ENCODE results near the gene MAD1L1.
"Not testable (repeated sequence)": the region's sequence is repeated elsewhere in the genome, so short reads cannot be mapped to it uniquely, and the experiment has no call there.

MAD1L1 gene

GRCh38 chr7:1874590-1875391 is 358.0 kb downstream of the MAD1L1 start:
- H3K9me3 ChIP-seq (ENCODE audit: control insufficient read depth in 2 of 2, low read length in 2 of 2); H3K4me1 ChIP-seq (ENCODE audit: control insufficient read depth in 2 of 2, insufficient read depth in 2 of 2, low read length in 2 of 2); H3K4me3 ChIP-seq (ENCODE audit: low read length in 2 of 2); H3K36me3 ChIP-seq (ENCODE audit: control insufficient read depth in 2 of 2, insufficient read depth in 2 of 2, low read length in 2 of 2); H3K27ac ChIP-seq (ENCODE audit: low read depth in 2 of 2, low read length in 2 of 2); H3K9ac ChIP-seq (ENCODE audit: low read depth in 1 of 2, low read length in 2 of 2); H3K27me3 ChIP-seq (ENCODE audit: control insufficient read depth in 2 of 2, insufficient read depth in 2 of 2, low read length in 2 of 2): not testable (repeated sequence)

GRCh38 chr7:1873857-1874589 is 358.7 kb downstream of the MAD1L1 start:
- Histone ChIP-seq H3K27me3 (ENCODE audit: control insufficient read depth in 2 of 2, insufficient read depth in 2 of 2, low read length in 2 of 2) (no peaks in the 10 kb centered on the region), H3K9me3 (ENCODE audit: control insufficient read depth in 2 of 2, low read length in 2 of 2) (no peaks in the 10 kb centered on the region)

DNA sequence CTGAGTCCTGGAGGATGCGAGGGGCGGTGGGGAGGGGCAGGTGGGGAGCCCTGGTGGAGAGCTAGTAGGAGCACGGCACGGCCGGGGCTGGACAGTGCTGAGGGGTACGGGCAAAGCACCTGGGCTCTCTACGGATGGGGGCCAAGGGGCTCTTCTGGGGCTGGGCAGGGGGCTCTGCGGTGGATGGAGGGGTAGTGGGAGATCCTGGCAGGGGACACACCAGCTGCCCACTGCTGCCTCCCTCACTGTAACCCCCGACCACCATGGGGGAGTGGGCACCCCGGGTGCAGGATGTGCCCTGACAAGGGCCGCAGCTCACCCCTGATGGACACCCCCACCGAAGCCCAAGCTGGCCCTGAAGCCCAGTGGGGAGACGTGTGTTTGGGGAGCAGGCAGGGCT is 359.3 kb downstream of the MAD1L1 start:
- Histone ChIP-seq H3K36me3 (ENCODE audit: control insufficient read depth in 2 of 2, insufficient read depth in 2 of 2, low read length in 2 of 2) (no peaks in the 10 kb centered on the region), H3K9me3 (ENCODE audit: control insufficient read depth in 2 of 2, low read length in 2 of 2) (no peaks in the 10 kb centered on the region), H3K4me3 (ENCODE audit: low read length in 2 of 2) (no peak overlapping the region), H3K27me3 (ENCODE audit: control insufficient read depth in 2 of 2, insufficient read depth in 2 of 2, low read length in 2 of 2) (no peaks in the 10 kb centered on the region), H3K9ac (ENCODE audit: low read depth in 1 of 2, low read length in 2 of 2) (no peak overlapping the region), H3K4me1 (ENCODE audit: control insufficient read depth in 2 of 2, insufficient read depth in 2 of 2, low read length in 2 of 2) (peaks cover 0 to 2% of the 10 kb centered on the region in 2 donors), H3K27ac (ENCODE audit: low read depth in 2 of 2, low read length in 2 of 2) (no peak overlapping the region)

More at GRCh38 chr7:1873857-1874589, 358.7 kb downstream of the MAD1L1 start:
- Histone ChIP-seq H3K4me1 (ENCODE audit: control insufficient read depth in 2 of 2, insufficient read depth in 2 of 2, low read length in 2 of 2) (peaks cover 0 to 2% of the 10 kb centered on the region in 2 donors), H3K4me3 (ENCODE audit: low read length in 2 of 2) (no peak overlapping the region), H3K27ac (ENCODE audit: low read depth in 2 of 2, low read length in 2 of 2) (no peak overlapping the region), H3K9ac (ENCODE audit: low read depth in 1 of 2, low read length in 2 of 2) (no peak overlapping the region), H3K36me3 (ENCODE audit: control insufficient read depth in 2 of 2, insufficient read depth in 2 of 2, low read length in 2 of 2) (no peaks in the 10 kb centered on the region)

- Histone ChIP-seq H3K36me3 (ENCODE audit: control insufficient read depth in 2 of 2, insufficient read depth in 2 of 2, low read length in 2 of 2) (no peaks in the 10 kb centered on the region), H3K4me1 (ENCODE audit: control insufficient read depth in 2 of 2, insufficient read depth in 2 of 2, low read length in 2 of 2) (peaks cover 0 to 2% of the 10 kb centered on the region in 2 donors), H3K9ac (ENCODE audit: low read depth in 1 of 2, low read length in 2 of 2) (no peak overlapping the region), H3K9me3 (ENCODE audit: control insufficient read depth in 2 of 2, low read length in 2 of 2) (no peaks in the 10 kb centered on the region), H3K27me3 (ENCODE audit: control insufficient read depth in 2 of 2, insufficient read depth in 2 of 2, low read length in 2 of 2) (no peaks in the 10 kb centered on the region), H3K4me3 (ENCODE audit: low read length in 2 of 2) (no peak overlapping the region), H3K27ac (ENCODE audit: low read depth in 2 of 2, low read length in 2 of 2) (no peak overlapping the region)
Observed at GRCh38 chr7:1873070-1873405, 359.7 kb downstream of the MAD1L1 start.

GRCh38 chr7:1872191-1873069 is 360.3 kb downstream of the MAD1L1 start:
- H3K27ac ChIP-seq (ENCODE audit: low read depth in 2 of 2, low read length in 2 of 2) = no peak overlapping the region
- no peak overlapping the region for H3K4me3 ChIP-seq (ENCODE audit: low read length in 2 of 2)
- H3K27me3 ChIP-seq (ENCODE audit: control insufficient read depth in 2 of 2, insufficient read depth in 2 of 2, low read length in 2 of 2) = no peaks in the 10 kb centered on the region
- no peak overlapping the region for H3K9ac ChIP-seq (ENCODE audit: low read depth in 1 of 2, low read length in 2 of 2)
- H3K9me3 ChIP-seq (ENCODE audit: control insufficient read depth in 2 of 2, low read length in 2 of 2) = no peaks in the 10 kb centered on the region
- no peaks in the 10 kb centered on the region for H3K36me3 ChIP-seq (ENCODE audit: control insufficient read depth in 2 of 2, insufficient read depth in 2 of 2, low read length in 2 of 2)
- H3K4me1 ChIP-seq (ENCODE audit: control insufficient read depth in 2 of 2, insufficient read depth in 2 of 2, low read length in 2 of 2) = peaks cover 0 to 2% of the 10 kb centered on the region in 2 donors

GRCh38 chr7:1869452-1870130 is 363.2 kb downstream of the MAD1L1 start:
- Histone ChIP-seq H3K27ac (ENCODE audit: low read depth in 2 of 2, low read length in 2 of 2) (no peak overlapping the region), H3K9ac (ENCODE audit: low read depth in 1 of 2, low read length in 2 of 2) (no peak overlapping the region), H3K9me3 (ENCODE audit: control insufficient read depth in 2 of 2, low read length in 2 of 2) (no peaks in the 10 kb centered on the region), H3K4me1 (ENCODE audit: control insufficient read depth in 2 of 2, insufficient read depth in 2 of 2, low read length in 2 of 2) (no peaks in the 10 kb centered on the region), H3K27me3 (ENCODE audit: control insufficient read depth in 2 of 2, insufficient read depth in 2 of 2, low read length in 2 of 2) (no peaks in the 10 kb centered on the region), H3K36me3 (ENCODE audit: control insufficient read depth in 2 of 2, insufficient read depth in 2 of 2, low read length in 2 of 2) (no peaks in the 10 kb centered on the region), H3K4me3 (ENCODE audit: low read length in 2 of 2) (no peak overlapping the region)

DNA sequence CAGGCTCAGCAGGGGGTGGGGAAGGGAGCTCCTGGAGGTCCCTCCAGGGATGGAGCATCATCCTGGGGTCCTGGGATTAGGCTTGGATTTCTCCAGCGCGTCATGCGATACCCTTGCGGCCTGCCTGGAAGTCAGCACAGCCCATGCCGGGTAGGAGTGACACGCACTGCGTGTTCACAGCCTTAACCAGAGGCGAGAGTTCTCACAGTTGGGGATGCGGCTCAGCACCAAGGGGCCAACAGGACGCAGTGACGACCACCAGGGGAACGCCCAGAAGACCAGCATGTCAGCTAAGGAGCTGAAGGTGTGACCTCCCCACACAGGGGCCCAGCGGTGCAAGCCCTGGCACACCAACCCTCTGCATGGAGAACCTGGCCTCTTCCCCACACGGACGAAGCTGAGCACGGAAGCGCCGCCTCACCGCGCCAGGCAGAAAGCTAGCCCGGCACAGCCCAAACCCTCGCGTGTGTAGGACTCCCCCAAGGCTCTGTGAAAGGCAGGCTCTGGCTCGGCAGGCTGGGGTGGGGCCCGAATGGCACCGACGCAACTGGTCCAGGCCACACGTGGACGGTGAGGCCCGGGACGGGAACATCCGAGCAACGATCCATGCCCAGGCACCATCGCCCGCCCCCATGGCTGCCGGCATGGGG is 364.1 kb downstream of the MAD1L1 start:
- no peaks in the 10 kb centered on the region for H3K36me3 ChIP-seq (ENCODE audit: control insufficient read depth in 2 of 2, insufficient read depth in 2 of 2, low read length in 2 of 2)

GRCh38 chr7:1867370-1868260 is 365.1 kb downstream of the MAD1L1 start:
- no peak overlapping the region for H3K4me3 ChIP-seq (ENCODE audit: low read length in 2 of 2)
- no peaks in the 10 kb centered on the region for H3K36me3 ChIP-seq (ENCODE audit: control insufficient read depth in 2 of 2, insufficient read depth in 2 of 2, low read length in 2 of 2)
- H3K27ac ChIP-seq (ENCODE audit: low read depth in 2 of 2, low read length in 2 of 2) = no peak overlapping the region
- no peak overlapping the region for H3K9ac ChIP-seq (ENCODE audit: low read depth in 1 of 2, low read length in 2 of 2)
- H3K9me3 ChIP-seq (ENCODE audit: control insufficient read depth in 2 of 2, low read length in 2 of 2) = no peaks in the 10 kb centered on the region
- H3K27me3 ChIP-seq (ENCODE audit: control insufficient read depth in 2 of 2, insufficient read depth in 2 of 2, low read length in 2 of 2) = no peaks in the 10 kb centered on the region
- H3K4me1 ChIP-seq (ENCODE audit: control insufficient read depth in 2 of 2, insufficient read depth in 2 of 2, low read length in 2 of 2) = no peaks in the 10 kb centered on the region

More for the DNA sequence above, 364.1 kb downstream of the MAD1L1 start:
- Histone ChIP-seq H3K9me3 (ENCODE audit: control insufficient read depth in 2 of 2, low read length in 2 of 2) (no peaks in the 10 kb centered on the region), H3K27me3 (ENCODE audit: control insufficient read depth in 2 of 2, insufficient read depth in 2 of 2, low read length in 2 of 2) (no peaks in the 10 kb centered on the region), H3K27ac (ENCODE audit: low read depth in 2 of 2, low read length in 2 of 2) (no peak overlapping the region), H3K4me3 (ENCODE audit: low read length in 2 of 2) (no peak overlapping the region), H3K4me1 (ENCODE audit: control insufficient read depth in 2 of 2, insufficient read depth in 2 of 2, low read length in 2 of 2) (no peaks in the 10 kb centered on the region), H3K9ac (ENCODE audit: low read depth in 1 of 2, low read length in 2 of 2) (no peak overlapping the region)

DNA sequence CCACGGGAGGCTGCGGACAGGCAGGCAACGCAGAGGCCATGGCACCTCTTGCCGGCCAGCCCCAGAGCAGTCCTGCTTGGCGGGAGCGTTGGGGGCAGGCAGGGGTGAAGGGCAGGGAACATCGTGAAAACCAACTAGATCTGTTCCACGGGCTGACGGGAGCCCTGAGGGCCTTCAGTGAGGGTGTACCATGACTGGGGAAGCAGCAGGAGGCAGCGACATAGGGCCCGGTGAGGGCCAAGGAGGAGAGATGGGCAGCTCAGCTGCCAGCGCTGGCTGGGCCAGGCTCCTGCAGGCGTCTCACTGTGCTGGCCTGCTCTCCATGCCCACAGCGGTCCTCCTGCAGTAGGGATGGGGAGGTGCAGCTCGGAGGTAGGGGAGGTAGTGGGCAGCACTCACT is 366.1 kb downstream of the MAD1L1 start:
- Histone ChIP-seq H3K36me3 (ENCODE audit: control insufficient read depth in 2 of 2, insufficient read depth in 2 of 2, low read length in 2 of 2) (no peaks in the 10 kb centered on the region), H3K9ac (ENCODE audit: low read depth in 1 of 2, low read length in 2 of 2) (no peak overlapping the region), H3K27ac (ENCODE audit: low read depth in 2 of 2, low read length in 2 of 2) (no peak overlapping the region), H3K4me1 (ENCODE audit: control insufficient read depth in 2 of 2, insufficient read depth in 2 of 2, low read length in 2 of 2) (no peaks in the 10 kb centered on the region), H3K9me3 (ENCODE audit: control insufficient read depth in 2 of 2, low read length in 2 of 2) (no peaks in the 10 kb centered on the region), H3K27me3 (ENCODE audit: control insufficient read depth in 2 of 2, insufficient read depth in 2 of 2, low read length in 2 of 2) (no peaks in the 10 kb centered on the region), H3K4me3 (ENCODE audit: low read length in 2 of 2) (no peak overlapping the region)

All from mucosa of rectum (tissue), 2 donors.